Smooth muscle cell (in vitro differentiated cells): ENCODE results near the gene VANGL2. TPM values are rescaled to one million over a fixed set of nuclear protein-coding genes. Genes with fewer than 3 reads are reported as not detected.

Experiments used
- DNase-seq: peaks from one replicate; lab custom pipeline; 2025; ENCODE audit not compliant: unreplicated experiment; lab: John Stamatoyannopoulos, UW
- H2AFZ ChIP-seq: fragments of 200-600 bp; sonication (generic); 2 replicates; pipeline ENCODE4 v1.6.0; 2016; ENCODE audit warnings: antibody characterized with exemption, low read depth, mild to moderate bottlenecking
- H3F3A ChIP-seq: fragments of 200-600 bp; sonication (generic); 2 replicates; pipeline ENCODE4 v1.6.0; 2017; ENCODE audit warnings: antibody characterized with exemption, low read depth
- H3K27ac ChIP-seq: fragments of 200-600 bp; sonication (generic); 2 replicates; pipeline ENCODE4 v1.5.1; 2016; ENCODE audit warnings: low read depth, mild to moderate bottlenecking
- H3K27me3 ChIP-seq: fragments of 200-600 bp; sonication (generic); 2 replicates; pipeline ENCODE4 v1.6.1; 2016; ENCODE audit warnings: low read depth, mild to moderate bottlenecking
- H3K36me3 ChIP-seq: fragments of 200-600 bp; sonication (generic); 2 replicates; pipeline ENCODE4 v1.5.1; 2016; ENCODE audit warnings: low read depth
- H3K4me1 ChIP-seq: fragments of 200-600 bp; sonication (generic); 2 replicates; pipeline ENCODE4 v1.5.1; 2016; ENCODE audit warnings: low read depth
- H3K4me2 ChIP-seq: fragments of 200-600 bp; sonication (generic); 2 replicates; pipeline ENCODE4 v1.6.0; 2016; ENCODE audit warnings: mild to moderate bottlenecking
- H3K4me3 ChIP-seq: fragments of 200-600 bp; sonication (generic); 2 replicates; pipeline ENCODE4 v1.5.1; 2016; ENCODE audit warnings: mild to moderate bottlenecking
- H3K79me2 ChIP-seq: fragments of 200-600 bp; sonication (generic); 2 replicates; pipeline ENCODE4 v1.6.0; 2016; ENCODE audit warnings: low read depth, mild to moderate bottlenecking
- H3K9ac ChIP-seq: fragments of 200-600 bp; sonication (generic); 2 replicates; pipeline ENCODE4 v1.6.0; 2016; ENCODE audit warnings: low read depth
- H3K9me3 ChIP-seq: fragments of 200-600 bp; sonication (generic); replicated peaks from 2 replicates; pipeline ENCODE4 v1.5.1; 2016; ENCODE audit warnings: low read depth
- H4K20me1 ChIP-seq: fragments of 200-600 bp; sonication (generic); 2 replicates; pipeline ENCODE4 v1.6.0; 2016; ENCODE audit warnings: low read depth
- CTCF ChIP-seq: fragments of 200-600 bp; sonication (generic); IDR thresholded peaks from 2 replicates; pipeline ENCODE4 v1.5.1; 2017; ENCODE audit warnings: borderline replicate concordance, mild to moderate bottlenecking, antibody characterized with exemption; ENCODE audit not compliant: insufficient read depth, poor library complexity, severe bottlenecking
- WGBS: methylation state at CpG from one replicate; pipeline ENCODE4 v1.1.7; 2016; ENCODE audit warnings: low lambda C conversion rate; 5-methylcytosine and 5-hydroxymethylcytosine counted together
- polyA plus RNA-seq: library from polyadenylated mRNA; unstranded; fragments of >200 nt; fragmentation: Nextera tagmentation; extraction: Ambion mirVana; gene quantifications from 2 replicates; pipeline ENCODE4 v1.2.1, GENCODE V29; 2016
- total RNA-seq: library from RNA; depleted of rRNA; stranded (reverse); fragments of >200 nt; gene quantifications from 2 replicates; pipeline ENCODE4 v1.2.3, GENCODE V29; 2014

The VANGL2 gene
- total and polyA plus RNA-seq, 2 experiments from 2014 or later, result 7.1 to 12.2 TPM

- H3K79me2 ChIP-seq, result no peaks in the 10 kb centered on the region
- H3K4me2 ChIP-seq, result no peak overlapping the region
- no peak overlapping the region for H3K4me3 ChIP-seq
- H3F3A ChIP-seq, result no peaks in the 10 kb centered on the region
- H3K9me3 ChIP-seq, result no peaks in the 10 kb centered on the region
- H2AFZ ChIP-seq, result no peak overlapping the region
- no peaks in the 10 kb centered on the region for H3K36me3 ChIP-seq
- H3K27ac ChIP-seq, result no peak overlapping the region
- no peak for TF ChIP-seq CTCF
- no peaks in the 10 kb centered on the region for H3K4me1 ChIP-seq
- WGBS, result 91% methylated on average over 2 of the region's 2 CpGs
- DNase-seq, result no peak
- no peaks in the 10 kb centered on the region for H4K20me1 ChIP-seq
- no peak overlapping the region for H3K9ac ChIP-seq
- H3K27me3 ChIP-seq, result no peaks in the 10 kb centered on the region
Observed at GRCh38 chr1:160438935-160439334, 38.6 kb downstream of the VANGL2 start.

GRCh38 chr1:160439718-160440117 is 39.4 kb downstream of the VANGL2 start:
- DNase-seq, result no peak
- Histone ChIP-seq H3K36me3 (no peaks in the 10 kb centered on the region), H3K27ac (no peak overlapping the region), H3K79me2 (no peaks in the 10 kb centered on the region), H3K9ac (no peak overlapping the region), H4K20me1 (no peaks in the 10 kb centered on the region), H3K27me3 (no peaks in the 10 kb centered on the region), H3K4me2 (no peak overlapping the region), H2AFZ (no peak overlapping the region), H3K4me3 (no peak overlapping the region), H3K9me3 (no peaks in the 10 kb centered on the region), H3K4me1 (no peaks in the 10 kb centered on the region), H3F3A (no peaks in the 10 kb centered on the region)
- TF ChIP-seq CTCF, result no peak
- 71% methylated on average over 2 of the region's 2 CpGs for WGBS

- H4K20me1 ChIP-seq, result no peaks in the 10 kb centered on the region
- H3K79me2 ChIP-seq, result no peaks in the 10 kb centered on the region
- no peak overlapping the region for H3K27ac ChIP-seq
- TF ChIP-seq CTCF, result no peak
- no peak overlapping the region for H3K4me3 ChIP-seq
- H3K36me3 ChIP-seq, result no peaks in the 10 kb centered on the region
- no peaks in the 10 kb centered on the region for H3K27me3 ChIP-seq
- no peak for DNase-seq
- 79% methylated on average over 8 of the region's 8 CpGs for WGBS
- H3K9me3 ChIP-seq, result no peaks in the 10 kb centered on the region
- H3K4me2 ChIP-seq, result no peak overlapping the region
- no peak overlapping the region for H3K9ac ChIP-seq
- no peaks in the 10 kb centered on the region for H3F3A ChIP-seq
- no peak overlapping the region for H2AFZ ChIP-seq
- no peaks in the 10 kb centered on the region for H3K4me1 ChIP-seq
Observed at GRCh38 chr1:160446945-160447600, 46.7 kb downstream of the VANGL2 start.

GRCh38 chr1:160449494-160449893 is 49.1 kb downstream of the VANGL2 start:
- no peak for DNase-seq
- H3F3A ChIP-seq, result no peaks in the 10 kb centered on the region
- no peak overlapping the region for H3K27ac ChIP-seq
- H3K9ac ChIP-seq, result no peak overlapping the region
- no peak overlapping the region for H2AFZ ChIP-seq
- H3K79me2 ChIP-seq, result no peaks in the 10 kb centered on the region
- no peaks in the 10 kb centered on the region for H3K4me1 ChIP-seq
- no peaks in the 10 kb centered on the region for H3K9me3 ChIP-seq
- H3K36me3 ChIP-seq, result no peaks in the 10 kb centered on the region
- no peaks in the 10 kb centered on the region for H4K20me1 ChIP-seq
- WGBS, result 87% methylated on average over 2 of the region's 2 CpGs
- no peak overlapping the region for H3K4me2 ChIP-seq
- H3K27me3 ChIP-seq, result no peaks in the 10 kb centered on the region
- H3K4me3 ChIP-seq, result no peak overlapping the region
- no peak for TF ChIP-seq CTCF
